HEK293 (cell line): ENCODE measurements around the gene ZFPL1.

Experiments
- CTCF ChIA-PET: fragments of 350-600 bp; formaldehyde crosslinking; extraction: SDS; loops from one replicate; lab custom pipeline; 2021; ENCODE audit warnings: antibody characterized with exemption; lab: Yijun Ruan, JAX
- POLR2A ChIA-PET: fragments of 300-600 bp; formaldehyde crosslinking; extraction: SDS; loops from one replicate; lab custom pipeline; 2020; ENCODE audit warnings: antibody characterized with exemption, inconsistent platforms; lab: Yijun Ruan, JAX
- H3K27ac ChIP-seq: fragments of 200-500 bp; sonication (Bioruptor generic); 2 replicates; pipeline ENCODE4 v1.5.1; 2014; ENCODE audit warnings: low read depth, low read length, control low read depth, inconsistent platforms; ENCODE audit errors: extremely low read depth
- H3K36me3 ChIP-seq, 2 experiments: fragments of 200-500 bp in 1 of 2; sonication (Bioruptor generic) in 1 of 2; 1 replicate in 1 of 2; 2 replicates in 1 of 2; pipeline ENCODE4 v1.5.1; 2014 to 2017; ENCODE audit warnings: inconsistent platforms in 2 of 2, low read length in 2 of 2; ENCODE audit not compliant: control insufficient read depth in 2 of 2, insufficient read depth in 1 of 2
- H3K4me1 ChIP-seq: fragments of 200-500 bp; sonication (Bioruptor generic); 2 replicates; pipeline ENCODE4 v1.5.1; 2014; ENCODE audit warnings: mild to moderate bottlenecking, low read length, inconsistent platforms; ENCODE audit not compliant: control insufficient read depth, insufficient read depth
- H3K4me3 ChIP-seq: 2 replicates; pipeline ENCODE4 v1.5.1; 2011; ENCODE audit warnings: low read depth, mild to moderate bottlenecking, control low read depth, low read length, moderate library complexity
- H3K9me3 ChIP-seq: fragments of 200-500 bp; sonication (Bioruptor generic); 2 replicates; pipeline ENCODE4 v1.5.1; 2014; ENCODE audit warnings: low read depth, low read length, inconsistent platforms; ENCODE audit not compliant: control insufficient read depth, insufficient read depth
- BCL6B ChIP-seq: fragments of 450-650 bp; formaldehyde crosslinking; IDR thresholded peaks from 2 replicates; pipeline ENCODE4 v1.5.1; 2017; ENCODE audit warnings: missing biosample characterization, missing genetic modification characterization
- GLI4 ChIP-seq: fragments of 450-650 bp; formaldehyde crosslinking; IDR thresholded peaks from 2 replicates; pipeline ENCODE4 v1.5.1; 2016; ENCODE audit warnings: missing biosample characterization, missing genetic modification characterization
- IKZF3 ChIP-seq: fragments of 450-650 bp; IDR thresholded peaks from 2 replicates; pipeline ENCODE4 v1.5.0; 2018; ENCODE audit warnings: missing biosample characterization, mild to moderate bottlenecking, missing genetic modification characterization, moderate library complexity
- KLF16 ChIP-seq: fragments of 450-650 bp; formaldehyde crosslinking; IDR thresholded peaks from 2 replicates; pipeline ENCODE4 v1.5.1; 2017; ENCODE audit warnings: missing biosample characterization, missing genetic modification characterization
- OVOL3 ChIP-seq: fragments of 450-650 bp; formaldehyde crosslinking; IDR thresholded peaks from 2 replicates; pipeline ENCODE4 v1.5.1; 2016; ENCODE audit warnings: missing biosample characterization, missing genetic modification characterization
- PRDM1 ChIP-seq: fragments of 450-650 bp; formaldehyde crosslinking; IDR thresholded peaks from 2 replicates; pipeline ENCODE4; 2016; ENCODE audit warnings: missing biosample characterization, missing genetic modification characterization
- PRDM4 ChIP-seq: fragments of 450-650 bp; formaldehyde crosslinking; IDR thresholded peaks from 2 replicates; pipeline ENCODE4 v1.5.1; 2017; ENCODE audit warnings: missing biosample characterization, missing genetic modification characterization
- PRDM6 ChIP-seq: fragments of 450-650 bp; formaldehyde crosslinking; IDR thresholded peaks from 2 replicates; pipeline ENCODE4 v1.5.1; 2017; ENCODE audit warnings: missing biosample characterization, missing genetic modification characterization
- ZBTB20 ChIP-seq: fragments of 450-650 bp; formaldehyde crosslinking; IDR thresholded peaks from 2 replicates; pipeline ENCODE4 v1.5.1; 2016; ENCODE audit warnings: missing biosample characterization, missing genetic modification characterization
- ZBTB21 ChIP-seq: fragments of 450-650 bp; formaldehyde crosslinking; IDR thresholded peaks from 2 replicates; pipeline ENCODE4 v1.5.1; 2017; ENCODE audit warnings: missing biosample characterization, missing genetic modification characterization
- ZBTB26 ChIP-seq: fragments of 450-650 bp; formaldehyde crosslinking; optimal IDR thresholded peaks from 2 replicates; pipeline ENCODE3; 2016; ENCODE audit warnings: missing biosample characterization, mild to moderate bottlenecking, missing genetic modification characterization
- ZFP69B ChIP-seq: fragments of 450-650 bp; formaldehyde crosslinking; IDR thresholded peaks from 2 replicates; pipeline ENCODE4 v1.5.1; 2016; ENCODE audit warnings: missing biosample characterization, missing genetic modification characterization
- ZNF146 ChIP-seq: fragments of 450-650 bp; formaldehyde crosslinking; IDR thresholded peaks from 2 replicates; pipeline ENCODE4 v1.5.1; 2016; ENCODE audit warnings: missing biosample characterization, missing genetic modification characterization
- ZNF23 ChIP-seq: fragments of 450-650 bp; formaldehyde crosslinking; IDR thresholded peaks from 2 replicates; pipeline ENCODE4 v1.5.1; 2016; ENCODE audit warnings: missing biosample characterization, missing genetic modification characterization, borderline replicate concordance
- ZNF362 ChIP-seq: fragments of 450-650 bp; formaldehyde crosslinking; IDR thresholded peaks from 2 replicates; pipeline ENCODE4 v1.5.1; 2016; ENCODE audit warnings: missing biosample characterization, missing genetic modification characterization
- ZNF37A ChIP-seq: fragments of 450-650 bp; IDR thresholded peaks from 2 replicates; pipeline ENCODE4 v1.5.1; 2018; ENCODE audit warnings: missing biosample characterization, missing genetic modification characterization
- ZNF423 ChIP-seq: fragments of 450-650 bp; formaldehyde crosslinking; IDR thresholded peaks from 2 replicates; pipeline ENCODE4 v1.5.1; 2016; ENCODE audit warnings: missing biosample characterization, missing genetic modification characterization
- ZNF48 ChIP-seq: fragments of 450-650 bp; formaldehyde crosslinking; IDR thresholded peaks from 2 replicates; pipeline ENCODE4 v1.5.1; 2016; ENCODE audit warnings: missing biosample characterization, missing genetic modification characterization
- ZNF521 ChIP-seq: fragments of 450-650 bp; formaldehyde crosslinking; IDR thresholded peaks from 2 replicates; pipeline ENCODE4 v1.5.1; 2017; ENCODE audit warnings: missing biosample characterization, mild to moderate bottlenecking, missing genetic modification characterization
- ZNF529 ChIP-seq: fragments of 450-650 bp; formaldehyde crosslinking; IDR thresholded peaks from 2 replicates; pipeline ENCODE4 v1.5.1; 2017; ENCODE audit warnings: missing genetic modification characterization, missing biosample characterization; ENCODE audit not compliant: insufficient replicate concordance
- ZNF639 ChIP-seq: fragments of 450-650 bp; formaldehyde crosslinking; IDR thresholded peaks from 2 replicates; pipeline ENCODE4 v1.5.1; 2016; ENCODE audit warnings: missing biosample characterization, missing genetic modification characterization
- ZNF664 ChIP-seq: fragments of 450-650 bp; formaldehyde crosslinking; IDR thresholded peaks from 2 replicates; pipeline ENCODE4 v1.5.1; 2016; ENCODE audit warnings: missing biosample characterization, missing genetic modification characterization
- ZNF785 ChIP-seq: fragments of 450-650 bp; formaldehyde crosslinking; IDR thresholded peaks from 2 replicates; pipeline ENCODE4 v1.5.1; 2016; ENCODE audit warnings: missing biosample characterization, missing genetic modification characterization
- ZSCAN4 ChIP-seq: fragments of 450-650 bp; formaldehyde crosslinking; IDR thresholded peaks from 2 replicates; pipeline ENCODE4 v1.5.1; 2017; ENCODE audit warnings: missing biosample characterization, missing genetic modification characterization

ZFPL1 gene

GRCh38 chr11:65087827-65088226 lies 3.8 kb downstream of the ZFPL1 start:
- H3K4me3 ChIP-seq = no peak overlapping the region
- H3K36me3 ChIP-seq = peaks cover 0 to 51% of the 10 kb centered on the region in 2 experiments; a peak in 1 of 3 replicates
- ChIA-PET CTCF (interaction anchor here (0.6 kb wide), 1 partner anchor 16 kb away, joined by 3 read pairs; no protein-coding TSS in a partner anchor), POLR2A (no interaction called here)
- H3K4me1 ChIP-seq = peaks cover 2% of the 10 kb centered on the region; the same call in 1 of the 2 replicates
- no peak for TF ChIP-seq ZNF639 (tag by site-specific recombination)
- TF ChIP-seq ZFP69B (tag by site-specific recombination) = no peak
- no peak for TF ChIP-seq PRDM4 (tag by site-specific recombination)
- no peak for TF ChIP-seq ZNF785 (tag by site-specific recombination)
- no peak for TF ChIP-seq ZNF48 (tag by site-specific recombination)
- no peak for TF ChIP-seq ZNF664
- TF ChIP-seq KLF16 (tag by site-specific recombination) = no peak
- TF ChIP-seq ZNF23 (tag by site-specific recombination) = no peak
- TF ChIP-seq ZNF423 = no peak
- TF ChIP-seq ZNF521 = no peak
- no peak for TF ChIP-seq BCL6B (tag by site-specific recombination)
- no peak for TF ChIP-seq ZBTB21 (tag by site-specific recombination)
- TF ChIP-seq OVOL3 (tag by site-specific recombination) = no peak
- TF ChIP-seq PRDM1 (tag by site-specific recombination) = no peak
- TF ChIP-seq ZNF529 = no peak
- no peak for TF ChIP-seq PRDM6
- no peak for TF ChIP-seq ZSCAN4 (tag by site-specific recombination)
- TF ChIP-seq, all 188 proteins: peak for 0
- Histone ChIP-seq H3K27ac (no peak overlapping the region), H3K9me3 (no peaks in the 10 kb centered on the region)

- Histone ChIP-seq H3K4me3 (no peak overlapping the region), H3K9me3 (no peaks in the 10 kb centered on the region), H3K4me1 (no peaks in the 10 kb centered on the region), H3K27ac (no peak overlapping the region), H3K36me3 (peaks cover 0 to 49% of the 10 kb centered on the region in 2 experiments; a peak in 1 of 3 replicates)
- ChIA-PET CTCF (no interaction called here), POLR2A (interaction anchor here (1.0 to 1.2 kb wide), 2 partner anchors 21 to 32 kb away, joined by 3 read pairs; partner anchors contain the start of genes FAU and MRPL49)
- TF ChIP-seq IKZF3 (no peak), BCL6B (tag by site-specific recombination) (no peak), ZNF362 (tag by site-specific recombination) (no peak), ZNF37A (no peak), OVOL3 (tag by site-specific recombination) (no peak), ZBTB26 (tag by site-specific recombination) (no peak), ZNF664 (no peak), ZBTB20 (no peak), GLI4 (tag by site-specific recombination) (no peak), ZNF146 (tag by site-specific recombination) (no peak)
Observed at GRCh38 chr11:65089621-65090020, 5.6 kb downstream of the ZFPL1 start.
